Prostate gland (tissue), 2 donors: ENCODE measurements around the gene CBL.

Experiments
- POLR2A ChIP-seq: fragments of 450-650 bp; IDR thresholded peaks from one replicate; pipeline ENCODE4 v1.6.1; 2016; ENCODE audit warnings: antibody characterized with exemption, mild to moderate bottlenecking
- TF ChIP-seq, protein P1 (sequence below), 4 experiments: fragments of 200-600 bp in 2 of 4; fragments of 450-650 bp in 2 of 4; sonication (generic) in 2 of 4; IDR thresholded peaks; 1 replicate in 3 of 4; 2 replicates in 1 of 4; pipeline ENCODE4 v1.5.1; 2016 to 2019; ENCODE audit warnings: antibody characterized with exemption in 4 of 4, mild to moderate bottlenecking in 2 of 4, moderate library complexity in 2 of 4

DNA sequence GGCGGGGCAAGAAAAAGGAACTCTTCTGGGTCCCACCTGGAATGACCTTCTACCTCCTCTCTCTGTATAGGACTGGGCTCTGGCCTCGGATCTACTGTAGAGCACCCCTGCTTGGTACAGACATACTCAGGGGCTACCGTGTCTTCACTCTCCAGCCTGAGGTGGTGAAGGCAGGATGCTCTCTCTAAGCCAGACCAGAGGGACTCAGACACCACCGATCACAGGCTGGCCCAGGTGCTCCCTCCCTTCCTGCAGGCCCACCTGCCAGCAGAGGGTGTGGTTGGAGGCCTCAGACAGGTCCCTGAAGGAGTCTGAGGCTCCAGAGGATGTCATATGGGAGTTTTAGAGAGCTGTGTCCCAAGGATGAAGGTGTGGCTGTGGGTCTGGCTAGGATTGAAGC lies 16.7 kb upstream of the CBL start:
- no peak for TF ChIP-seq POLR2A
- TF ChIP-seq, protein P1, sequence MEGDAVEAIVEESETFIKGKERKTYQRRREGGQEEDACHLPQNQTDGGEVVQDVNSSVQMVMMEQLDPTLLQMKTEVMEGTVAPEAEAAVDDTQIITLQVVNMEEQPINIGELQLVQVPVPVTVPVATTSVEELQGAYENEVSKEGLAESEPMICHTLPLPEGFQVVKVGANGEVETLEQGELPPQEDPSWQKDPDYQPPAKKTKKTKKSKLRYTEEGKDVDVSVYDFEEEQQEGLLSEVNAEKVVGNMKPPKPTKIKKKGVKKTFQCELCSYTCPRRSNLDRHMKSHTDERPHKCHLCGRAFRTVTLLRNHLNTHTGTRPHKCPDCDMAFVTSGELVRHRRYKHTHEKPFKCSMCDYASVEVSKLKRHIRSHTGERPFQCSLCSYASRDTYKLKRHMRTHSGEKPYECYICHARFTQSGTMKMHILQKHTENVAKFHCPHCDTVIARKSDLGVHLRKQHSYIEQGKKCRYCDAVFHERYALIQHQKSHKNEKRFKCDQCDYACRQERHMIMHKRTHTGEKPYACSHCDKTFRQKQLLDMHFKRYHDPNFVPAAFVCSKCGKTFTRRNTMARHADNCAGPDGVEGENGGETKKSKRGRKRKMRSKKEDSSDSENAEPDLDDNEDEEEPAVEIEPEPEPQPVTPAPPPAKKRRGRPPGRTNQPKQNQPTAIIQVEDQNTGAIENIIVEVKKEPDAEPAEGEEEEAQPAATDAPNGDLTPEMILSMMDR (IDR thresholded peaks at IDR 0.05) = no peak
